HEK293T (cell line): ENCODE results near the gene NEMP2.

Experiments used
- ARNT ChIP-seq: fragments of 450-650 bp; IDR thresholded peaks from 2 replicates; pipeline ENCODE4 v1.6.1; 2017; ENCODE audit warnings: mild to moderate bottlenecking
- HDGF ChIP-seq: fragments of 450-650 bp; IDR thresholded peaks from 2 replicates; pipeline ENCODE4 v1.6.1; 2017; ENCODE audit warnings: antibody characterized with exemption, borderline replicate concordance
- PKNOX1 ChIP-seq: fragments of 450-650 bp; IDR thresholded peaks from 2 replicates; pipeline ENCODE4 v1.6.1; 2016

- no peak for TF ChIP-seq HDGF
- TF ChIP-seq PKNOX1, result no peak
- no peak for TF ChIP-seq ARNT
Measured at GRCh38 chr2:190563109-190563508, 28.6 kb upstream of the NEMP2 start.
